Mammary epithelial cell (primary cell): ENCODE data around the gene ZNF620.

ENCODE experiments used
- CTCF ChIP-seq, 2 donors: IDR thresholded peaks in 1 of 2; conservative IDR thresholded peaks in 1 of 2; 2 replicates each; pipeline ENCODE4 v1.5.1; 2011 to 2012; ENCODE audit warnings: inconsistent platforms in 2 of 2, low read length in 2 of 2, mild to moderate bottlenecking in 2 of 2, control low read depth in 1 of 2, low read depth in 1 of 2; ENCODE audit not compliant: insufficient read depth in 1 of 2; ENCODE audit errors: extremely low read depth in 1 of 2
- EZH2 ChIP-seq: IDR thresholded peaks from 2 replicates; pipeline ENCODE4 v1.6.1; 2012; ENCODE audit warnings: low read length, inconsistent platforms, borderline replicate concordance

GRCh38 chr3:40534283-40534682, 28.4 kb downstream of the ZNF620 start:
- no peak for TF ChIP-seq EZH2
- TF ChIP-seq CTCF (conservative IDR thresholded peaks at IDR 0.05 in 1 of 2, IDR thresholded peaks at IDR 0.05 in 1 of 2; ENCODE audit: extremely low read depth in 1 of 2, insufficient read depth in 1 of 2, low read depth in 1 of 2, low read length in 2 of 2), result no peak
